K562 (cell line): ENCODE results near the gene DNER. TPM values are rescaled to one million over a fixed set of nuclear protein-coding genes. Genes with fewer than 3 reads are reported as not detected.
A peak's percentile ranks its signal among the peaks of the same experiment; 100 is the strongest.

ENCODE experiments used
- ATAC-seq: fragments of 200-7000 bp; cut with Tn5 transposase; 3 replicates; pipeline ENCODE4 v1.9.1; 2020; ENCODE audit warnings: moderate library complexity
- Bru-seq: library from RNA; stranded (reverse); fragments of 400-500 nt; gene quantifications from one replicate; lab custom pipeline; 2021; lab: Mats Ljungman, UMichigan
- BruChase-seq, 2 experiments: library from RNA; stranded (reverse); fragments of 400-500 nt; gene quantifications; one replicate each; lab custom pipeline; 2021; lab: Mats Ljungman, UMichigan
- BruUV-seq: library from RNA; stranded (reverse); fragments of 400-500 nt; replicated peaks from 2 replicates; lab custom pipeline; 2021; lab: Mats Ljungman, UMichigan
- CTCF ChIA-PET: fragments of 300-600 bp; formaldehyde crosslinking; extraction: SDS; loops from one replicate; lab custom pipeline; 2021; ENCODE audit warnings: low intra/inter-chr PET ratio; lab: Yijun Ruan, JAX
- POLR2A ChIA-PET: fragments of 300-600, 350-650 bp; sonication (Branson Sonifier 250); formaldehyde crosslinking; extraction: SDS; loops from one replicate; lab custom pipeline; 2021; ENCODE audit warnings: antibody characterized with exemption, inconsistent platforms; lab: Yijun Ruan, JAX
- DNase-seq, 4 experiments: peaks; one replicate each; pipeline versions ENCODE4 v3.0.0 to v3.0.0-alpha.2; 2011 to 2018; ENCODE audit warnings: low spot score in 3 of 4, mixed read lengths in 3 of 4; ENCODE audit errors: extremely low read depth in 1 of 4
- FAIRE-seq: peaks from 2 replicates; lab custom pipeline; 2011; peaks lifted over from hg19 to GRCh38; lab: Jason Lieb, UNC
- H2AFZ ChIP-seq: 2 replicates; pipeline ENCODE4 v1.6.0; 2011; ENCODE audit warnings: low read depth, low read length, control low read depth, inconsistent platforms
- H3K27ac ChIP-seq: fragments of 200-600 bp; 3 replicates; pipeline ENCODE4 v1.8.0; 2011; ENCODE audit warnings: low read depth, mild to moderate bottlenecking, control low read depth, inconsistent platforms, low read length, moderate library complexity, mixed read lengths; ENCODE audit errors: extremely low read depth
- H3K27me3 ChIP-seq, 2 experiments: fragments of 300-600 bp in 1 of 2; 2 replicates in 1 of 2; 3 replicates in 1 of 2; pipeline versions ENCODE4 v1.6.0 to v1.8.0; 2011; ENCODE audit warnings: inconsistent platforms in 2 of 2, low read length in 2 of 2, mild to moderate bottlenecking in 1 of 2, mixed read lengths in 1 of 2, moderate library complexity in 1 of 2; ENCODE audit not compliant: control insufficient read depth in 2 of 2, insufficient read depth in 2 of 2
- H3K36me3 ChIP-seq: fragments of 300-600 bp; 3 replicates; pipeline ENCODE4 v1.8.0; 2011; ENCODE audit warnings: mild to moderate bottlenecking, low read length, inconsistent platforms; ENCODE audit not compliant: control insufficient read depth, insufficient read depth
- H3K4me1 ChIP-seq, 2 experiments: fragments of 200-600 bp in 1 of 2; replicated peaks in 1 of 2; 2 replicates in 1 of 2; 3 replicates in 1 of 2; pipeline versions ENCODE4 v1.5.1 to v1.8.0; 2011; ENCODE audit warnings: inconsistent platforms in 2 of 2, low read length in 2 of 2, mild to moderate bottlenecking in 1 of 2, mixed read lengths in 1 of 2, moderate library complexity in 1 of 2; ENCODE audit not compliant: control insufficient read depth in 2 of 2, insufficient read depth in 2 of 2
- H3K4me2 ChIP-seq: 2 replicates; pipeline ENCODE4 v1.6.1; 2011; ENCODE audit warnings: low read length, control low read depth, inconsistent platforms, mixed read lengths; ENCODE audit not compliant: insufficient read depth
- H3K4me3 ChIP-seq: fragments of 200-600 bp; sonication (generic), shearing (Covaris generic); 2 replicates; pipeline ENCODE4 v1.5.1; 2016; ENCODE audit warnings: control low read depth, inconsistent platforms
- H3K79me2 ChIP-seq: fragments of 200-600 bp; 3 replicates; pipeline ENCODE4 v1.8.0; 2011; ENCODE audit warnings: low read length, inconsistent platforms; ENCODE audit not compliant: control insufficient read depth, insufficient read depth
- H3K9ac ChIP-seq, 2 experiments: 2 replicates each; pipeline versions ENCODE4 v1.6.0 to v1.6.1; 2011; ENCODE audit warnings: low read depth in 2 of 2, low read length in 2 of 2, control low read depth in 1 of 2, inconsistent platforms in 1 of 2, mild to moderate bottlenecking in 1 of 2, mixed read lengths in 1 of 2; ENCODE audit not compliant: insufficient read depth in 1 of 2
- H3K9me1 ChIP-seq: one replicate; pipeline ENCODE4 v1.6.0; 2011; ENCODE audit warnings: inconsistent platforms, mild to moderate bottlenecking, low read length, moderate library complexity; ENCODE audit not compliant: control insufficient read depth, insufficient read depth
- H3K9me3 ChIP-seq: replicated peaks from 2 replicates; pipeline ENCODE4 v1.5.1; 2011; ENCODE audit warnings: low read depth, low read length, inconsistent platforms; ENCODE audit not compliant: control insufficient read depth, insufficient read depth
- H4K20me1 ChIP-seq: replicated peaks from 2 replicates; pipeline ENCODE4 v1.6.1; 2011; ENCODE audit warnings: low read length, inconsistent platforms, mixed read lengths; ENCODE audit not compliant: control insufficient read depth, insufficient read depth
- CXXC5 ChIP-seq: fragments of 250-450 bp; sonication (Bioruptor Pico); IDR thresholded peaks from 2 replicates; pipeline ENCODE4 v1.8.0; 2022; ENCODE audit warnings: inconsistent platforms, mild to moderate bottlenecking, moderate library complexity
- HDGF ChIP-seq: fragments of 450-650 bp; IDR thresholded peaks from 2 replicates; pipeline ENCODE4 v1.6.1; 2016
- PCBP1 ChIP-seq: fragments of 200-400 bp; formaldehyde crosslinking; IDR thresholded peaks from 2 replicates; pipeline ENCODE4 v1.6.1; 2018; ENCODE audit warnings: mild to moderate bottlenecking, low read depth, low read length; ENCODE audit not compliant: poor library complexity, severe bottlenecking
- SNIP1 ChIP-seq: fragments of 450-650 bp; IDR thresholded peaks from 2 replicates; pipeline ENCODE4 v1.7.1; 2017; ENCODE audit warnings: low read depth, mild to moderate bottlenecking
- WGBS: fragments of 100-300 bp; shearing (Covaris generic); methylation state at CpG from one replicate; pipeline ENCODE4 v1.1.6; 2016; ENCODE audit warnings: low coverage, mixed read lengths; ENCODE audit not compliant: insufficient coverage; ENCODE audit errors: missing lambda C conversion rate; 5-methylcytosine and 5-hydroxymethylcytosine counted together
- in situ Hi-C: fragments of 300-500 bp; cut with MboI; formaldehyde crosslinking; loops from 4 replicates; pipeline ENCODE4 v1.15.0; 2018; ENCODE audit warnings: inconsistent platforms, mixed read lengths
- intact Hi-C: fragments of 100-400 bp; cut with micrococcal nuclease; formaldehyde crosslinking; loops from 2 replicates; pipeline ENCODE4 v1.14.2; 2022
- long read RNA-seq, 3 experiments: library from polyadenylated mRNA in 2 of 3; library from RNA in 1 of 3; unstranded in 2 of 3; stranded (forward) in 1 of 3; transcript quantifications; one replicate each; pipeline ENCODE4 v2.0.0, GENCODE V29; 2019 to 2022
- polyA minus RNA-seq, 3 experiments: library from RNA; depleted of rRNA, polyadenylated mRNA; stranded (reverse); fragments of >200 nt; gene quantifications; 2 replicates each; pipeline ENCODE4 v1.2.3, GENCODE V29; 2011
- polyA plus RNA-seq, 8 experiments: library from polyadenylated mRNA; depleted of rRNA in 4 of 8; stranded (reverse) in 5 of 8; unstranded in 3 of 8; fragments of >200 nt; fragmentation: Nextera tagmentation in 2 of 8; fragmentation: Illumina TruSeq in 1 of 8; extraction: Ambion mirVana in 2 of 8; extraction: Trizol in 1 of 8; gene quantifications; 2 replicates each; pipeline versions ENCODE4 v1.2.1 to v1.2.3, GENCODE V29; 2011 to 2014; ENCODE audit warnings: inconsistent platforms in 1 of 8, missing spikeins in 1 of 8
- total RNA-seq, 7 experiments: library from RNA; depleted of rRNA in 6 of 7; stranded (reverse); fragments of >200 nt in 6 of 7; fragmentation: Illumina TruSeq in 2 of 7; extraction: Trizol in 2 of 7; gene quantifications; 2 replicates each; pipeline versions ENCODE4 v1.2.1 to v1.2.3, GENCODE V29; 2011 to 2021; ENCODE audit warnings: low replicate concordance in 1 of 7
- TF ChIP-seq, protein P1 (sequence below): fragments of 200-800 bp; sonication (Bioruptor generic); IDR thresholded peaks from 2 replicates; pipeline ENCODE4 v1.6.1; 2017; ENCODE audit warnings: missing genetic modification characterization, missing compliant biosample characterization
- TF ChIP-seq, protein P2 (sequence below), 2 experiments: fragments of 200-800 bp in 1 of 2; sonication (Bioruptor generic) in 1 of 2; sonication (generic) in 1 of 2; formaldehyde crosslinking in 1 of 2; IDR thresholded peaks in 1 of 2; conservative IDR thresholded peaks in 1 of 2; 2 replicates each; pipeline versions ENCODE4 v1.5.0 to v1.6.1; 2016 to 2020; ENCODE audit warnings: missing compliant biosample characterization in 1 of 2, missing genetic modification characterization in 1 of 2, missing genetic modification reagents in 1 of 2

The DNER gene, protein sequence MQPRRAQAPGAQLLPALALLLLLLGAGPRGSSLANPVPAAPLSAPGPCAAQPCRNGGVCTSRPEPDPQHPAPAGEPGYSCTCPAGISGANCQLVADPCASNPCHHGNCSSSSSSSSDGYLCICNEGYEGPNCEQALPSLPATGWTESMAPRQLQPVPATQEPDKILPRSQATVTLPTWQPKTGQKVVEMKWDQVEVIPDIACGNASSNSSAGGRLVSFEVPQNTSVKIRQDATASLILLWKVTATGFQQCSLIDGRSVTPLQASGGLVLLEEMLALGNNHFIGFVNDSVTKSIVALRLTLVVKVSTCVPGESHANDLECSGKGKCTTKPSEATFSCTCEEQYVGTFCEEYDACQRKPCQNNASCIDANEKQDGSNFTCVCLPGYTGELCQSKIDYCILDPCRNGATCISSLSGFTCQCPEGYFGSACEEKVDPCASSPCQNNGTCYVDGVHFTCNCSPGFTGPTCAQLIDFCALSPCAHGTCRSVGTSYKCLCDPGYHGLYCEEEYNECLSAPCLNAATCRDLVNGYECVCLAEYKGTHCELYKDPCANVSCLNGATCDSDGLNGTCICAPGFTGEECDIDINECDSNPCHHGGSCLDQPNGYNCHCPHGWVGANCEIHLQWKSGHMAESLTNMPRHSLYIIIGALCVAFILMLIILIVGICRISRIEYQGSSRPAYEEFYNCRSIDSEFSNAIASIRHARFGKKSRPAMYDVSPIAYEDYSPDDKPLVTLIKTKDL
- total RNA-seq (2011; cell fraction: chromatin; rRNA removed; ENCODE audit: low replicate concordance): not detected in 2 replicates
- not detected in 2 replicates for total RNA-seq (2011; cell fraction: nucleolus; rRNA removed)
- not detected in 2 replicates for total RNA-seq (2011; cell fraction: nucleoplasm; rRNA removed)
- total RNA-seq (2014; rRNA removed): not detected in 2 replicates
- total RNA-seq (2014; rRNA removed; fragmentation: Illumina TruSeq; extraction: Trizol): not detected in 2 replicates
- not detected in 2 replicates for total RNA-seq (2015; rRNA removed; fragmentation: Illumina TruSeq; extraction: Trizol)
- total RNA-seq (2021): not detected in 2 replicates
- not detected in 2 replicates for polyA plus RNA-seq (2011; rRNA removed)
- polyA plus RNA-seq (2011; cell fraction: cytosol; rRNA removed): not detected in 2 replicates
- not detected in 2 replicates for polyA plus RNA-seq (2011; cell fraction: nucleus; rRNA removed)
- not detected in 2 replicates for polyA plus RNA-seq (2012)
- not detected in 2 replicates for polyA plus RNA-seq (2014; fragmentation: Illumina TruSeq; extraction: Trizol)
- not detected for polyA plus RNA-seq (2014; fragmentation: Nextera tagmentation; extraction: Ambion mirVana)
- polyA plus RNA-seq (2014; rRNA removed): not detected in 2 replicates
- not detected in 2 replicates for polyA minus RNA-seq (2011; rRNA and poly(A)+ RNA removed)
- not detected in 2 replicates for polyA minus RNA-seq (2011; cell fraction: cytosol; rRNA and poly(A)+ RNA removed)
- polyA minus RNA-seq (2011; cell fraction: nucleus; rRNA and poly(A)+ RNA removed): not detected in 2 replicates
- Bru-seq, nascent RNA: percentile 0 among the genes with signal in this experiment
- percentile 2 among the genes with signal in this experiment for BruChase-seq, experiment 1, labeled RNA remaining after a 2-hour chase
- BruChase-seq, experiment 2, labeled RNA remaining after a 6-hour chase: percentile 3 among the genes with signal in this experiment
- long read RNA-seq, experiment 1: 0 reads
- long read RNA-seq, experiment 2: 0 reads
- long read RNA-seq, experiment 3: 0 reads

DNA sequence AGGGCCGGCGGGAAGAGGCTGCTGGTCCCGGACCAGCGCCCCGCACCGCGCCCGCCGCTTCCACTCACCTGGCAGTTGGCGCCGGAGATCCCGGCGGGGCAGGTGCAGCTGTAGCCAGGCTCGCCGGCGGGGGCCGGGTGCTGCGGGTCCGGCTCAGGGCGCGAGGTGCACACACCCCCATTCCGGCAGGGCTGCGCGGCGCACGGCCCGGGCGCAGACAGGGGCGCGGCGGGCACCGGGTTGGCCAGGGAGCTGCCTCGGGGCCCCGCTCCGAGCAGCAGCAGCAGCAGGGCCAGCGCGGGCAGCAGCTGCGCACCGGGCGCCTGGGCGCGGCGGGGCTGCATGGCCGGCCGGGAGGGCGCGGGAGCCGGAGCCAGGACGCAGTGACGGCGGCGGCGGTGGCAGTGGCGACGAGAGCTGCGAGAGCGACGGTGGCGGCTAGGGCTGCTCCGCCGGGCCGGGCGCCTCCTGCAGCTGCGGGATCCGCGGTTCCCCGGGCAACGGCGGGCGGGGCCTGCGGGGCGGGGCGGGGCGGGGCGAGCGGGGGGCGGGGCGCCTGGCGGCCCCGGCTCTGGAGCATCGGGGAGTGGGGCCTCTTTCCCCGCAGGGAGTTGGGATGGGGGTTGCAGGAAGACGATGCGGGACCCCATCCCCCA, at the start of gene DNER:
DNER (minus strand) TSS at position 476 of the 656 bp plus-strand sequence; CDS start at position 344, 132 bp downstream.
- no peaks in the 10 kb centered on the region for H3K79me2 ChIP-seq
- no peaks in the 10 kb centered on the region for H3K9me1 ChIP-seq
- in situ Hi-C loops (no loop called here), intact Hi-C loops (no loop called here)
- peaks cover 0 to 22% of the 10 kb centered on the region in 2 experiments; a peak in 2 of 5 replicates for H3K4me1 ChIP-seq
- H3K9ac ChIP-seq: no peak within 1 kb of the TSS
- TF ChIP-seq, protein P1, sequence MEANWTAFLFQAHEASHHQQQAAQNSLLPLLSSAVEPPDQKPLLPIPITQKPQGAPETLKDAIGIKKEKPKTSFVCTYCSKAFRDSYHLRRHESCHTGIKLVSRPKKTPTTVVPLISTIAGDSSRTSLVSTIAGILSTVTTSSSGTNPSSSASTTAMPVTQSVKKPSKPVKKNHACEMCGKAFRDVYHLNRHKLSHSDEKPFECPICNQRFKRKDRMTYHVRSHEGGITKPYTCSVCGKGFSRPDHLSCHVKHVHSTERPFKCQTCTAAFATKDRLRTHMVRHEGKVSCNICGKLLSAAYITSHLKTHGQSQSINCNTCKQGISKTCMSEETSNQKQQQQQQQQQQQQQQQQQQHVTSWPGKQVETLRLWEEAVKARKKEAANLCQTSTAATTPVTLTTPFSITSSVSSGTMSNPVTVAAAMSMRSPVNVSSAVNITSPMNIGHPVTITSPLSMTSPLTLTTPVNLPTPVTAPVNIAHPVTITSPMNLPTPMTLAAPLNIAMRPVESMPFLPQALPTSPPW (CRISPR knock-in tag): peak; percentile 51; the same call in 1 of the 2 replicates
- TF ChIP-seq, protein P2, sequence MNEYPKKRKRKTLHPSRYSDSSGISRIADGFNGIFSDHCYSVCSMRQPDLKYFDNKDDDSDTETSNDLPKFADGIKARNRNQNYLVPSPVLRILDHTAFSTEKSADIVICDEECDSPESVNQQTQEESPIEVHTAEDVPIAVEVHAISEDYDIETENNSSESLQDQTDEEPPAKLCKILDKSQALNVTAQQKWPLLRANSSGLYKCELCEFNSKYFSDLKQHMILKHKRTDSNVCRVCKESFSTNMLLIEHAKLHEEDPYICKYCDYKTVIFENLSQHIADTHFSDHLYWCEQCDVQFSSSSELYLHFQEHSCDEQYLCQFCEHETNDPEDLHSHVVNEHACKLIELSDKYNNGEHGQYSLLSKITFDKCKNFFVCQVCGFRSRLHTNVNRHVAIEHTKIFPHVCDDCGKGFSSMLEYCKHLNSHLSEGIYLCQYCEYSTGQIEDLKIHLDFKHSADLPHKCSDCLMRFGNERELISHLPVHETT (CRISPR knock-in tag; conservative IDR thresholded peaks at IDR 0.05 in 1 of 2, IDR thresholded peaks at IDR 0.05 in 1 of 2): no peak
- TF ChIP-seq PCBP1 (no peak), SNIP1 (no peak), CXXC5 (CRISPR knock-in tag) (no peak), HDGF (no peak)
- H4K20me1 ChIP-seq: no peaks in the 10 kb centered on the region
- no peak within 1 kb of the TSS for H3K27ac ChIP-seq
- no peak within 1 kb of the TSS for H3K4me3 ChIP-seq
- peaks cover 0 to 15% of the 10 kb centered on the region in 2 experiments; a peak in 1 of 5 replicates for H3K27me3 ChIP-seq
- BruUV-seq: no TSS peak
- DNase-seq (peak; percentile 24 to 80 (median 76)), FAIRE-seq (no peak), ATAC-seq (peak; percentile 96)
- WGBS: 32% methylated on average over 24 of the region's 84 CpGs
- peak within 1 kb of the TSS; percentile 32; the same call in 1 of the 2 replicates for H3K4me2 ChIP-seq
- no peaks in the 10 kb centered on the region for H3K9me3 ChIP-seq
- CTCF ChIA-PET: no interaction called here
- POLR2A ChIA-PET: no interaction called here
- H2AFZ ChIP-seq: no peak within 1 kb of the TSS
- H3K36me3 ChIP-seq: no peaks in the 10 kb centered on the region
